Brain microvascular endothelial cell (primary cell): ENCODE results near the gene PLCB3.
A peak's percentile ranks its signal among the peaks of the same experiment; 100 is the strongest.

Experiments used
- DNase-seq: peaks from one replicate; pipeline ENCODE4 v3.0.0-alpha.2; 2020
- H3K27ac ChIP-seq: fragments of 250-450 bp; sonication (Bioruptor Pico); 2 replicates; pipeline ENCODE4 v1.5.1; 2020; ENCODE audit warnings: mild to moderate bottlenecking, moderate library complexity
- H3K27me3 ChIP-seq: fragments of 250-450 bp; sonication (Bioruptor Pico); replicated peaks from 2 replicates; pipeline ENCODE4 v1.5.1; 2020; ENCODE audit warnings: mild to moderate bottlenecking
- H3K36me3 ChIP-seq: fragments of 250-450 bp; sonication (Bioruptor Pico); replicated peaks from 2 replicates; pipeline ENCODE4 v1.5.1; 2020; ENCODE audit warnings: mild to moderate bottlenecking
- H3K4me3 ChIP-seq: 2 replicates; pipeline ENCODE4 v1.5.1; 2011; ENCODE audit warnings: low read depth, mild to moderate bottlenecking, control low read depth, low read length, moderate library complexity
- CTCF ChIP-seq: IDR thresholded peaks from 2 replicates; pipeline ENCODE4 v1.5.1; 2011; ENCODE audit warnings: low read depth, mild to moderate bottlenecking, moderate library complexity, low read length, control low read depth, inconsistent platforms; ENCODE audit errors: missing control alignments
- in situ Hi-C: cut with HindIII; loops from 2 replicates; pipeline ENCODE4 v1.10.0; 2017; ENCODE audit warnings: low sequenced_read_pairs, low pct_ligation_motif_present

The PLCB3 gene

DNA sequence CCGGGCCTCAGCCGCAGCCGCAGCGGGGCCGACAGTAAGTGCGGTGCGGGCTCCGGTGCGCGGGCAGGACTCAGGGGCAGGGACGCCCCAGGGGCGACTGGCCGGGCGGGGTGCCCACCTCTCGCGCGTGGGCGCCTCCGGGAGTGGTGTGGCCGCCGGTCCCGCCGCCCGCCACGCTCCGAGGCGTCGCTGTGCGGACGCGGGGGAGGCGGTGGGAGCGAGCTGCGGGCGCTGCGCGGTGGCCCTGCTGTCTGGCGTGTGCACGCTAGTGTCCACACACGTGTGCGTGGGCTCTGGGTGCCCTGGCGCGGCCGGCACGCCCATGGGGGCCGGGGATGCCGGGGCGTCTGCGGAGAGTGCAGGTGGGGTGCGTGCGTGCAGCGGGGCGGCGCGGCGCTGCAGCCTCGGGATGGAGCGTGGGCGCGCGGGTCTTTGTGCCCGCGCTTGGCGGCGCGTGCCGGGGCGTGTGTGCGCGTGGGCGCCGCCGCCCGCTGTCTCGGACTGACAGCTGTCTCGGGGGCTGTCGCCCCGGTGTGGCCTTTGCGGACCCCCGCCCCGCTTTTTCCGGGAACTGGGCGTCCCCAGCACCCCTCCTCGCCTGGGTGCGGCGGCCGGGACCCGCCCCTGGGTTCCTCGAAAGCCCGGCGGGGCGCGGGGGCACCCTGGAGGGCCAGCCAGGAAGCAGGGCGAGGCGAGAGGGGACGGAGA, 40.6 kb downstream of the PLCB3 start:
- Histone ChIP-seq H3K36me3 (no peaks in the 10 kb centered on the region), H3K27ac (no peak overlapping the region), H3K4me3 (peak overlapping the region; percentile 15), H3K27me3 (peaks cover 52% of the 10 kb centered on the region)
- in situ Hi-C loops = no loop called here
- DNase-seq = no peak
- TF ChIP-seq CTCF = no peak

- H3K27ac ChIP-seq = no peak overlapping the region
Measured at GRCh38 chr11:64292460-64293254, 41.3 kb downstream of the PLCB3 start.

DNA sequence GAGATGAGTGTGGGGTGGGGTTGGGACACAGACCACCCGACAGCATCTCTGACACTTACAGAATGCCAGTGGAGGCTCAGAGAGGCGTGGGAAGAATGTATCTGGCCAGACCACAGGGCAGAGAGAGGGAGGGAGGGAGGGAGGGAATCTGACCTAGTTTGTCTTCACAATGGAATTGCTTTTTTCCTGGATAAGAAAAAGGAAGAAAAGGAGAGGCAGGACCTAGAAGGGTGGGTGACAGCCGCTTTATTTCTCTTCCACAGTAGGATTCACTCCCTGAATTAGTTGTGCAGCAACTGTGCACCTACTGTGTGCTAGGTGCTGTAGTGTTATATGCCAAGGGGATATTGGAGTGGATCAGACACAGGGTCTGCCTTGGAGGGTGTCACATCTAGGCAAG, 43.4 kb downstream of the PLCB3 start:
- in situ Hi-C loops = no loop called here
- Histone ChIP-seq H3K27me3 (peaks cover 79% of the 10 kb centered on the region), H3K27ac (no peak overlapping the region), H3K36me3 (no peaks in the 10 kb centered on the region), H3K4me3 (no peak overlapping the region)
- DNase-seq = no peak
- TF ChIP-seq CTCF = no peak

More at GRCh38 chr11:64292460-64293254, 41.3 kb downstream of the PLCB3 start:
- in situ Hi-C loops = no loop called here
- peaks cover 60% of the 10 kb centered on the region for H3K27me3 ChIP-seq
- no peak for DNase-seq
- H3K4me3 ChIP-seq = no peak overlapping the region
- no peak for TF ChIP-seq CTCF
- no peaks in the 10 kb centered on the region for H3K36me3 ChIP-seq

- no peak for DNase-seq
- no peak overlapping the region for H3K4me3 ChIP-seq
- in situ Hi-C loops = no loop called here
- H3K27me3 ChIP-seq = peaks cover 86% of the 10 kb centered on the region
- no peaks in the 10 kb centered on the region for H3K36me3 ChIP-seq
- no peak for TF ChIP-seq CTCF
- H3K27ac ChIP-seq = no peak overlapping the region
Measured at GRCh38 chr11:64295760-64296159, 44.4 kb downstream of the PLCB3 start.

GRCh38 chr11:64296236-64296635, 44.9 kb downstream of the PLCB3 start:
- H3K4me3 ChIP-seq = no peak overlapping the region
- H3K27me3 ChIP-seq = peaks cover 81% of the 10 kb centered on the region
- no peak for DNase-seq
- H3K36me3 ChIP-seq = no peaks in the 10 kb centered on the region
- in situ Hi-C loops = no loop called here
- no peak overlapping the region for H3K27ac ChIP-seq
- no peak for TF ChIP-seq CTCF
